GM18861 (cell line): ENCODE results near the gene FNDC3B.

Experiments
- ATAC-seq: cut with Tn5 transposase; IDR thresholded peaks from one replicate; pipeline ENCODE4 v1.9.1; 2021; ENCODE audit not compliant: unreplicated experiment

FNDC3B gene

DNA sequence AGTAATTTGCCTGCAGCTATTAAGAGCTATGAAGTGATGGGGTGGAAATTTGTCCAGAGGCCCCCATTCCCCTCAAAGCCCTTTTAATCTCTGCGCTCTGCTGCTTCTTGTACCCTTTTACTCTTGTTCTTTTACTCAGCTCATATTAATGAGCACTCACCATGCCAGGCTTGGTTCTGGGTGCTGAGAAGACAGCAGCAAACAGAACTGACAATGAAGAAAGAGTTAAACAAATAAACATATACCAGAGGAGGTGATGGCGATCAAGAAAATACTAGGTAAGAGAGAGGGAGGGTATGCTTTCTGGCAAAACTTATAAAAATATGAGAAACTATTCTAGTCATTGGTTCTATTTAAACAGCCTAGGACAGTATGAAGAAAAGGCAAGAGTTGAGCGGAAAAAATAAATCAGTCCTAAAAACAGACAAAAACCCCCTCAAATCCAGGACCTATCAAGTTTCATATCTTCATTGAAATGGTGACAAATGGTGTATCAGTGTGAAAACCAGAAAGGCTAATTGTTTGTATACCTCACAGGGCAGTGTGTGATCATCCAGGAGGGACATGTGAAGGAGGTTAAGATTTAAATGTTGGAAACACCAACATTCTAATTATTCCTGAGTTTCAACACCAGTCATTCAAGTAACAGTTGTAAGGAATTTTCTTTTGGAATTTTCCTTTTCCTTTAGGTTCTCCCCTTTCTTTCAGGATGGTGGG is 144.9 kb downstream of the FNDC3B start:
- ATAC-seq = no peak

DNA sequence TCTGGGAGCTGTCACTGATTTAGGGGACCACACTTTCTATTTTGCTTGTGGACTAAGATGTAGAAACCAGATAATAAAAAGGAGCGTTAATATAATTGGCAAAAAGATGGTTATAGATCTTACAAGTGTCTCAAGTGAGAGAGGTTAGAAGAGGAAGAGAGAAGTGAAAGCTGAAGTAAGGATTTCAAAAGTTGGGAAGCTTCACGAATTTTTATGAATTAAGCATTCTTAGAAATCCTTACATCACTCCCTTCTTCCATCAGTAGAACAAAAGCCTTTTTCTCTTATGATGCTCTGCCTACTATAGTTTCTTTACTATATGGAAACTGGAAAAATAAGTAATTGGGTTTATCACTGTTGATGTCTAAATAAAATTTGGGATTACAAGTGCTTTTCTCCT is 146.5 kb downstream of the FNDC3B start:
- ATAC-seq = no peak

DNA sequence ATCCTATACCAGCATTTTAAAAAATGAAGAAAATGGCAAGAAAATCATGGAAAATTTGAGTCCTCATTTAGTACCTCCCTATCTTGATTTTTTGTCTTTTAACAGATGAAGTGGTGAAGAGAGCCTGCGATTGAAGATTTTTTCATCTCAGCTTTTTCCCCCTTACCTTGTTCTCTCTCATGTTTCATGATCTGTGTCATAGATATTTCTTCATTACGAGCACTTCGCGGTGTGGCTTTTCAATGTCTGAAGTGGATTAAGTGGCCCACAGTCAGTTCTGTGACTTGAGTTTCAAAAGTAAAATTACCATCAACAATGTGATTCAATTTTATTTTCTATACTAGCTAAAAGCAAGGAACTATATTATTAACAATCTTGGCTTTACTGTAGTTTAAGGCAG is 147.2 kb downstream of the FNDC3B start:
- ATAC-seq = no peak

DNA sequence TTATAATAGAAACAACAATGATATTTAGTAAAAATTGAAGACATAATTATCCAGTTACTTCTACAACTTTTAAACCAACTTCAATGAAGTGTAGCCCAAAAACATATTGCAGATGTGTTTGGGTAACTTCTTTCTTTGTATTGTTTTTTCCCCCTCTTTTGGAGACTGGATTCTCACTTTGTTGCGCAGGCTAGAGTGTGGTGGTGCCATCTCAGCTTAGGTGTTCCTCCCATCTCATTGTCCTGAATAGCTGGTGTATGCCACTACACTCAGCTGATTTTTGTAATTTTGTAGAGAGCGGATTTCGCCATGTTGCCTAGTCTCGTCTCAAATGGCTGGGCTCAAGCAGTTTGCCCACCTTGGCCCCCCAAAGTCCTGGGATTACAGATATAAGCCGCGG is 148.1 kb downstream of the FNDC3B start:
- no peak for ATAC-seq

DNA sequence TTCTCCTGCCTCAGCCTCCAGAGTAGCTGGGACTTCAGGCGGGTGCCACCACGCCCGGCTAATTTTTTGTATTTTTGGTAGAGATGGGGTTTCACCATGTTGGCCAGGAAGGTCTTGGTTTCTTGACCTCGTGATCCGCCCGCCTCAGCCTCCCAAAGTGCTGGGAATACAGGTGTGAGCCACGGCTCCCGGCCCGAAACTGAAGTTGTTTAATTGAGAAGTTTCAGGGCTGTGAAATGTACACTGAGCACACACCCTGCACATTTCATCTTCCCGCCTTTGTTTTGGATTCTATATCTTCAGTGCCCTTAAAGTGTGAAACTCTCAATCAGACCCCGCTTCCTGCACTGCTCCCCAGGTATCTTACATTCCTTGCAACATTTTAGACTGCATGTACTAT is 149.1 kb downstream of the FNDC3B start:
- no peak for ATAC-seq

DNA sequence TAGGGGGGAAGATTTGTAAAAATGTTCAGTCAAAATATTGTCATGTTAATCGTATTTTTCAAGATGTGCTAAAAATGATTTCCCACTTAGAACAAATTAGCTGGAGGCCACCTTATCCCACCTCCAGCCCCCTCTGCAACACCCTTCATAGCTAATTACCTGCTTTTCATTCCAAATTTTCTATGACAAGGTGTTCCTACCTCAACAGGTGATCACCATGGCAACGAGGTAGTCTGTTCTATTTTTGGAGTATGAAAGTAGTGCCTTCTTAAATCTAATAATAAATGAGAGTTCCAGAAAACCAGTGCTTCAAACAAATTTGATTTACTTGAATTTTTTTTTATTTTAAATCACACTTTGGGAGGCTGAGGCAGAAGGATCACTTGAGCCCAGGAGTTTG is 149.8 kb downstream of the FNDC3B start:
- ATAC-seq = no peak

DNA sequence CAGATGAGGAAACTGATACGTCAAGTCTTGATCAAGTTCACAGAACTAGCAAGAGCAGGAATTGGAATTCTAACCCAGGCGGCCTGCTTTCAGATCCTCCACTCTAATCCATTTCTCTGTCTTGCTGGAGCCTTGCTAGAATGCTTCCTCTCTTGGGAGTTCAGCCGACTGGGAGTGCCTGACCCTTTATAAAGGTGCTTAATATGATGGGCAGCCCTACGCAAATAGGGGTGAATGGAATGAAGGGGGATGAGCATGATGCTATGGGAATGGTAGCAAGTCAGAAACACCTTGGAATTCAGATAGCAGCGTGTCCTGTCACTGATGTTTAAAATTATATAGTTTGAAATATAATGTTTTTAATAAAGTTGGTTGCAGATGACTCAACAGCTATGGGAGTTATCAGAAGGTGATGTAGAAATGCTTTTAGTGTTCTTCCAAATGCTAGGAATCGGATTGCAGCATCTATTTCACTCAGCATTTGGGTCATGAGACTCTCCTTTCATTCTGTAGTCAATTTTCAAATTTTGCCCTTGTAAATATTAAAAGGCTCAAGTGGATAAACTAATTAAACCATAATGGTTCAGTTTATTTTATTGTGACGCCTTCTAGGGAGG is 150.7 kb downstream of the FNDC3B start:
- ATAC-seq = no peak

DNA sequence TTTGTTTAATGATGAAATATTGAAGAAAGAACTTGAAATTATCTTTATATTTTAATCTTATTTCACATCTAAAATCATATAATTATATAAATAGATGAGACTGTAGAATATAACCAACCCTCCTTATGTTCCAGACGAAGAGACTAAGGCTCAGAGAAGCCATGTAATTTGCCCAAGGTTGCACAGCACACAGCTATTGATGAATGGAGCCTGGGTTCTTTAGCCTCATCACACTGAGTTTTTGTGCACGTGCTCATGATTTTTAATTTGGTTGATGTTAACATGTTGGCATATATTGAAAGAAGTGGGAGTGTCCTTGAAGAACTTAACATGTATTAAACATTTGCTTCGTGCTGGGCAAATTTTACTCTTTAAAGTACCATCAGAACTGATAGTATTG is 151.6 kb downstream of the FNDC3B start:
- ATAC-seq = no peak

DNA sequence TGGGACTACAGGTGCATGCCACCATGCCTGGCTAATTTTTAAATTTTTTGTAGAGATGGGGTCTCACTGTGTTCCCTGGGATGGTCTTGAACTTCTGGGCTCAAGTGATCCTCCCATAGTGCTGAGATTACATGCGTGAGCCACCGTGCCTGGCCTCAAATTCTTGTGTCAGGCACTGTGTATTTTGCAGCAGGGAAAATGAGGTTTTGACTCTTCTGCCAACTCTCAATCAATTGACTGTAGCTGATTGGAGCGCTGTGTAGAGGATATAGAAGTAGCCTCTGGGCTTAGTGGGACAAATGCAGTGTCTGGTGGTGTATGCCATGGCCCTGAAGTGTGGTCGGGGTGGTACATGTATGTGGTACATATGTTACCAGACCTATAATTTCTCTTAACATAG is 152.3 kb downstream of the FNDC3B start:
- ATAC-seq = no peak

DNA sequence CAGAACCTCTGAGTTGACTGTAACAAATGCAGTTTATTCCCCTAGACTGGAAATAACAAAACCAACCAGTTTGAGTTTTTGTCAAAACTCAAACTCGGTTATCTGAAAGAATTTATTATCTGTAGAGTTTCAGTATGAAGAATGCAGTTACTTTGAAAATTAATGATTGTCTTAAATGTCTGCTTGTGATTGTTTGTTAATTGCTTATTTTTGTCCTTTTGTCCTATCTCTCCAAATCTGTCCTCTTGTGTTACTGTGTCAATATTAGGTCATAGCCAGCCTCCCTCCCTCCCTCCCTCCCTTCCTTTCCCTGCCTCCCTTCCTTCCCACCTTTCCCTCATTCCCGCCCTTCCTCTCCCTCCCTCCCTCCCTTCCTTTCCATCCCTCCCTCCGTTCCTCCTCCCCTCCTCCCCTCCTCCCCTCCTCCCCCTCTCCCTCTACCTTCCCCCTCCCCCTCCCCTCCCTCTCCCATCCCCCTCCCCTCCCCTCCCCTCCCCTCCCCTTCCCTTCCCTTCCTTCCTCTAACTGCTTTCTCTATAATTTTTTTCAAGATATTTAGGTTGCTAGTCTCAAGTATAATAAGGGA is 153.5 kb downstream of the FNDC3B start:
- no peak for ATAC-seq

DNA sequence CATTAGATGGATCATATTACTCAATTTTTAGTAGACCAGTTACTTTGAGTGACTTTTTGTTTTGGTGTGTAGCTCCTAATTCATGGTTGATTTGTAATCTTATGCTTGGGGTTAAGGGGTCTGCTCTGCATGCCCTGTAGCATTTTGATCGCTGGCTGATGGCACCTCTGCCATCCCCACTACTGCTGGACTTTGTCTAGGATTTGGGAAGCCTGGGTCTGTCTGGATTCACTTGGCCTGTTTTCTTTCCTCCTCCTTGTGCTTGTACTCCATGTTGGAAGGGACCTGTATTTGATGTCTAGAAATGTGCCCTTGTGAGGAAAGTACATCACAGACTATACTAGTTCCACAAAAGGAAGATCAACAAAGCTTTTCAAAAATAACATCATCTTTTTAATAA is 154.1 kb downstream of the FNDC3B start:
- no peak for ATAC-seq

DNA sequence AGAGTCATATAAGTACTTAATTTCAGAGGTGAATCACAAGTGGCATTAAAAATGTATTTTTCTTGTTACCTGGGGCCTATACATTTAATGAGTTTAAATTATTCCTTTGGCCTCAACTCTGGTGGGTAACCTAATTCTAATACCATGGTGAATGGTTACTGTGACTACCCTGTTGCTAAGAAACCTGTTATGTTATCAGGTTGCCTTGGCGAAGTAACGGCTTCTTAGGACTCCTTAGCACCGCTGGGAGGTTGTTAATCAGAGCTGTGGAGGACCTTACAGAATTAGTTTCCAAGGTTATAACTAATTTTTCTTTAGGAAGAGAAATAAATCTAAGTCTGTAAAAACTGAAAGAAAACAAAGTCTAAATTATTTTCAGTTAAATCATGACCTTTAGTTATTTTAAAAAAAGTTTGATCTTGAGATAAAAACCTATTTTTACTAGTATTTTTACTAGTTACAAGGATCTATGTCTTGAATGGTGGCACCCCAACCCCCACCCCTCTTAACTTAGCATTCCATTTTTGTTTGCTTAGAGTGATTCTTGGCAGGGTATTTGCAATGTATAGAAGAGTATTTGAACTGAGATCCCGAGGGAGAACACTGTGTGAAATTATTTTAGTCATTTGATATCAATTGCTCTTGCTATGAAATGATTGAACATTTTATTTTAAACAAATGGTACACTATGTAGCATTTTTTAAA is 155.5 kb downstream of the FNDC3B start:
- no peak for ATAC-seq

DNA sequence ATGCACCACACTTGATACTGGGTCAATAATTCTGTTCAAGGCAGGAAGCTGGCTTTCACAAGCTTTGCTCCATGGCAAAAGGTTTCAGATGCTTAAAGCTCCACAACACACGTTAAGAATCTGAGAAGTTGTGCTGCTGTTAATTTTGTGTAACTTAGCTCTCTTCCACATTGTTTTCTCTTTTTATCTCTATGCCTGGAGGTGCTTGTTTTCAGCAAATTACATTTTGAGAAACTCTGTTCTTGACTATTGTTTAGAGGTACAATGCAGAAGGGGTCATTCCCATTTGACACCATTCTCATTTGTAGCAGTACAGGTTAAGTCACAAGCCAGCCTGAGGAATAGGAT is 156.0 kb downstream of the FNDC3B start:
- no peak for ATAC-seq

DNA sequence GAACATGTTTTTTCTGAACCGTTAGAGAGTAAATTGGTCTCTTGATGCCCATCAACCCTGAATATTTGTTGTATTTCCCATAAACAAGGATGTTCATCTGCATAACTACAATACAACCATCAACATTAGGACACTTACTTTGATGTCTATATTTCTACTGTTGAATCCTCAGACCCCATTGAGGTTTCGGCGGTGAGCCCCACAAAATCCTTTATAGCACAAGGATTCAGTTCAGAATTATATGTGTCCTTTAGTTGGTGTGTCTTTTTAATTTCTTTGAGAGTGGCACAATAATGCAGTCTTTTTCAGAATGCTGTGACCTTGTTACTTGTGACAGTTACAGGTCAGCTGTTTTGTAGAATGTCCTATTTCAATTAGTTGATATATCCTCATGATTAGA is 158.0 kb downstream of the FNDC3B start:
- no peak for ATAC-seq

DNA sequence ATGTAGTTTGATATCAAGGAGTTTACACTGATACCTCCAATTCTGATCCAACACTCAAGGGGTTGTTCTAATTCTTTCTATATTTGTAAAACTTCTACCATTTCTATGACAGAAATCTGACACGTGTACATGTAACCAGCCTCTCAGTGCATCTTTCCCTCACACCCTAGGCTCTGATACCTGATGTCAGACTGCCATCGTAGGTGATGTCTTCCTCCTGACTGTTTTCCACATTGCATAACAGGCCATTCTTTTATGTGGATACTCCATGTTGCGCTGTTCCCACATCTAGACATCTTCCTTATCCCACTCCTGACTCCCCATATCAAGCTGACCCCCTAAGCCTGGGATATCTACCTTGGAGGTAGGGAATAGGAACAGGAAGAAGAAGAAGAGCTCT is 159.1 kb downstream of the FNDC3B start:
- ATAC-seq = no peak

DNA sequence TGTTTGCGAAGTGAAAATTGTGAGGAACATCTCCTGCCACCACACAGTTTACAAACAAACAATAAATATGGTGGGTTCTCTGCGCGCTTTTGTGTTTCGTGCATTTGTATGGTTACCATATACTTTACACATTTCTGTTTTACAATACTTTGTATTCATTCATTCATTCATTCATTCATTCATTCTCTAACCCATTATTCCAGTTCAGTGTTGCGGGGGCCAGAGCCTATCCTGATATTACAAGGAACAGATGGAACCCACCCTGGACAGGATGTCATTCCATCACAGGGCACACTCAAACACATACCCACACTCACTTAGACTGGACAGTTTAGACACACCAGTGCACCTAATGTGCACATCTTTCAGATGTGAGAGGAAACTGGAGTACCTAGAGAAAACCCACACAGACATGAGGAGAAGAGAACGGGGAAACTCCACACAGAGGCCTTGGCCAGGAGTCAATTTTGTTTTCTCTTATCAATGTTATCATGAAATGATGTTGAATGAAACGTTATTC is 160.5 kb downstream of the FNDC3B start:
- no peak for ATAC-seq

DNA sequence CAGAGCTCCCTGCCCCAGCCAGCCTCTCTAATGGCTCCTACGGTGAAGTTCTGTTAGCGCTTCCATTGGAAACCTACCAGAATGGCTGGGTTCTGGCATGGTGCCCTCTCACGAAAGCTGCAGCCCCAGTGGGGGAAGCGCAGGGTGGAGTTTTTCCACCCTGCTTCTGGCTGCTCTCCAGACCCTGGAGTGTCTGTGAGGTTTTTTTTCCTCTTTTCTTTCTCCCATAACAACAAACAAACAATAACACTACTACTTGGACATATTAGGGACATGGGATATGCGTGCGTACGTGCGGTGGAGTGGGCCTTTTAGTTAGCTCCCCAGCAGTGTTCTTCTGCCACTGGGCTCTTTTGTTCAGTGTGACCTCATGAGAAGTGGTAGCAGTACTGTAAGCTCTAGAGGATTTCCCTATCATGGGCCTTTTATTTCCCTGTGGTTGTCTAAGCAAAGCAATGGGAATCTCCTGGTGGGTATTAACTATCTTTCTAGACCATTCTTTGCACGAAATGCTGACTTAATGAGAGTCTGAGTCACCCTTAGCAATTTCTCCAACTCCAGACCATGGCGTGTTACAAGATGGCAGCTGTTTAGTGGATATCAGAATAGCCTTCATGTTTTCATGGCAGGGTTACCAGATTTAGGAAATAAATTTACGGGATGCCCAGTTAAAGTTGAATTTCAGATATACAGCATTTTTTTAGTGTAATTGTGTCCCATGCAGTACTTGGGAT is 161.9 kb downstream of the FNDC3B start:
- no peak for ATAC-seq

DNA sequence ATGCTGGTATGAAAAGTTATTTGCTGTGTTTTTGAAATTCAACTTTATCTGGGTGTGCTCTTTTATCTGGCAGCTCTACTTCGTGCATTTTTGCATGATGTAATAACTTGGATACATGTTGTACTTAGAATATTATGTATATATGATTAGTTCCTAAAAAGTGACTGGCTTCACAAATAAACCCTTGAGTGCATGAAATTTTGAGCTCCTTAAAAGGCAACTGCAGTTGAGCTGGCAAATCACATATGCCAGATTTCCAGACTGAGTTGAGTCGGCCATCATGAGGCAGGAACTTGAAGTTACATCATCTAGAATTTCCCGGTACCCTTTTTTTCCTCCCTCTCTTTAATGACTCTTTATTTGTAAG is 162.5 kb downstream of the FNDC3B start:
- ATAC-seq = no peak

DNA sequence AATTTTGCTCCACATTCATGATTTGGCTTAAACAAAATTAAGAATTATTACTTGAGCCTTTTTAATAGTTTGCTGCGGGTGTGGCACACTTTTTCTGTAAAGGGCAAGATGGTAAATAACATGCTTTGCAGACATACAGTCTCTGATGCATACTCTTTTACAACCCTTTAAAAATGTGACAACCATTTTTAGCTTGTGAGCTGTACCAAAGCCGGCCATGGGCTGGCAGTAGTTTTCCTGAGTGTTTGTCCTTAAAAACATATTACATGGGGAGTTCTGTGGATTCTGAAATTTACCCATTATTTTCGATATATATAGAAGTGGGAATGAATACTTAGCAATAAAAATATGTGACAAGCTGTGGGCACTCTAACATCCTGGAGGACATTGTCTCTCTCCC is 163.4 kb downstream of the FNDC3B start:
- no peak for ATAC-seq

DNA sequence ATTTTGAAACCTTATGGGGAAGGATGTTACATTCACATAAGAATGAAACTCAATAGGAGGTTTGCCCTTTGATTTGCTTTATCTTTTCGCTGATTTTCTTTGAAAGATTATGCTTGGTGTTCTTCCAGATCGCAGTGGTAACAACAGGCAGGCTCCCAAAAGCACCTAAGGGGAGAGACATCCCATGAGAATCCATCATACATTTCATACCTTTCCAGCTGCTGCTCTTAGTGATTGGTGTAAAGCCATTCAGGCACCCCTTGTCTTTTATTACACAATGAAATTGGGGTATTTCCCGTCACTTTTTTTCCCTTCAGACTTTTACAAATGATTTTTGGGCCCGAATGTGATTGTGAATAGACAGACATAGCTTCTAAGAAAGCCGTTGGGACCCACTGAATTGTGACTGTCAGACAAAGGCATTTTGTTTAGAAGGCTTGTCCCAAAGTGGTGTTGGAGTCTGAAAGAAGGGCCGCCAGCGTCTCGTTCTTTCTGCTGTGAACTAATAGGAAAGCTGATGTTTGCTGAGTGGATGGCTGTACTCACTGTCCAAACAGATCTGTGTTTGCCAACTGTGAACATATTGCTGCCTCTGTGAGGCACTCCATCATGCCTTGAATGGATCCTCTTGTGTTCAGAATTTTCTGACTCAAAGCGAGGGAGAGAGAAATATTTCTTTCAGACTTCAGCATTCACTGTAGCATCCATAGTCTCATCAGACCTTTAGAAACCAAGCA is 164.3 kb downstream of the FNDC3B start:
- ATAC-seq = no peak

DNA sequence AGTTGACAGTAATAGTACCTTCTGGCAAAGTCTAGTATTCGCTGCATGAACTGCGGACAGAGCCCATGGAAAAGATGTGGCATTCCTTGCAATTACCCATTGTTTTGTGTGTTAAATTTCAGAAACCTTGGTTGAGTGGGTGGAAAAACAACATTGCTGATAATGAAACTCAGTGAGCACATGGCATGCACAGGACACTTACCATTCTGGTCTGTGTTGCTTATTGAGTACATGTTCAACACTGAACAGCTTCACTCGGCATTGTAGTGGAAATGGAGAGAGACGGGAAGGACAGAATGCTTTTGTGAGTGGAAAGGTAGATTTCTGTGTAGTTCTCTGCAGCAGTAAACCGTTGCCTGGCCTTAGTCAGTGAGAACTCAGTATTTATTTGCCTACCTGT is 165.3 kb downstream of the FNDC3B start:
- no peak for ATAC-seq
